Measurements from ENCODE around the gene SHROOM2. TPM values are rescaled to one million over a fixed set of nuclear protein-coding genes. Genes with fewer than 3 reads are reported as not detected.

SHROOM2 gene
- total and polyA plus RNA-seq, 9 of the 15 experiments (the other 6 are each of a cell fraction or from before 2014, with no cell fraction given), result not detected

GRCh38 chrX:9765737-9766097 lies 20.5 kb upstream of the SHROOM2 start, which contains the start of gene GPR143 (continued):
- TF ChIP-seq ZNF407 (IDR thresholded peaks at IDR 0.05; ENCODE audit: low read depth), result no peak
- TF ChIP-seq TEAD1 (CRISPR knock-in tag; IDR thresholded peaks at IDR 0.05), result no peak
- TF ChIP-seq ETS2 (tag; IDR thresholded peaks at IDR 0.05; ENCODE audit: borderline replicate concordance, poor library complexity, severe bottlenecking), result no peak
- TF ChIP-seq THRB (CRISPR knock-in tag; conservative IDR thresholded peaks at IDR 0.05), result no peak
- TF ChIP-seq ETV6 (IDR thresholded peaks at IDR 0.05; ENCODE audit: borderline replicate concordance in 1 of 2, low read depth in 2 of 2, low read length in 1 of 2), result no peak
- no peak for TF ChIP-seq ETV6 (CRISPR knock-in tag; IDR thresholded peaks at IDR 0.05; ENCODE audit: borderline replicate concordance)
- no peak for TF ChIP-seq KAT7 (CRISPR knock-in tag; IDR thresholded peaks at IDR 0.05; ENCODE audit: borderline replicate concordance)
- no peak for TF ChIP-seq ZNF778 (CRISPR knock-in tag; IDR thresholded peaks at IDR 0.05)
